Activated T-cell treated with anti-CD3 and anti-CD28 coated beads, Interleukin-2, amount 50 U/mL, for 24 hours (primary cell): ENCODE measurements around the gene CEACAM1.
"Not testable (repeated sequence)": the region's sequence is repeated elsewhere in the genome, so short reads cannot be mapped to it uniquely, and the experiment has no call there.

Experiments used
- DNase-seq: peaks from one replicate; pipeline ENCODE4 v3.0.0-alpha.2; 2020
- H3K27ac Mint-ChIP-seq: 2 replicates; pipeline ENCODE4 v1.8.0; 2020; ENCODE audit warnings: mild to moderate bottlenecking, mixed read lengths
- H3K27me3 Mint-ChIP-seq: 2 replicates; pipeline ENCODE4 v1.8.0; 2020; ENCODE audit warnings: mixed read lengths
- H3K36me3 Mint-ChIP-seq: 2 replicates; pipeline ENCODE4 v1.8.0; 2020; ENCODE audit warnings: low read depth, mixed read lengths
- H3K4me1 Mint-ChIP-seq: 2 replicates; pipeline ENCODE4 v1.8.0; 2020; ENCODE audit warnings: low read depth, mixed read lengths
- H3K4me3 Mint-ChIP-seq: 2 replicates; pipeline ENCODE4 v1.8.0; 2020; ENCODE audit warnings: mild to moderate bottlenecking, moderate library complexity, mixed read lengths
- H3K9me3 Mint-ChIP-seq: 2 replicates; pipeline ENCODE4 v1.8.0; 2020; ENCODE audit warnings: mixed read lengths

CEACAM1 gene

DNA sequence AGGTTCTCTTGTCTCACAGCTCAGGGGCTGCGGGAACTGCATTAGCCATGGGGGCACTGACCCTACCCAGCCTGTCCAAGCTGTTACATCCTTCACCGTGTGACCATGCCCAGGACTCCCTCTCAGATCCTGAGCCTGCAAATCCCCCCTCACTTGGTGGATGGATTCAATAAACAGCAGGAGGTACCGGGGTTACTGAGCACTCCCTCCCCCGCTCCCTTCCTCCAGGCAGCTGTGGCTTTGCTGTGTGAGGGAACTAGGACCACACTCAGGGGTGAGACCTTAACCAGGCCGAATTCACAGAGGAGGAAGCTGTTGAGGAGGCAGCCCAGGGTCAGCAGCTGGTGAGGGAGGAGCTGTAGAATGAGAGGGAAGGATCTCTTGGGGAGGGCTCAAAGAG is 27.0 kb upstream of the CEACAM1 start:
- Mint-ChIP-seq H3K36me3 (no peaks in the 10 kb centered on the region), H3K4me1 (no peaks in the 10 kb centered on the region), H3K27me3 (peaks cover 30% of the 10 kb centered on the region), H3K9me3 (no peaks in the 10 kb centered on the region), H3K27ac (no peak overlapping the region), H3K4me3 (no peak overlapping the region)
- DNase-seq = no peak

DNA sequence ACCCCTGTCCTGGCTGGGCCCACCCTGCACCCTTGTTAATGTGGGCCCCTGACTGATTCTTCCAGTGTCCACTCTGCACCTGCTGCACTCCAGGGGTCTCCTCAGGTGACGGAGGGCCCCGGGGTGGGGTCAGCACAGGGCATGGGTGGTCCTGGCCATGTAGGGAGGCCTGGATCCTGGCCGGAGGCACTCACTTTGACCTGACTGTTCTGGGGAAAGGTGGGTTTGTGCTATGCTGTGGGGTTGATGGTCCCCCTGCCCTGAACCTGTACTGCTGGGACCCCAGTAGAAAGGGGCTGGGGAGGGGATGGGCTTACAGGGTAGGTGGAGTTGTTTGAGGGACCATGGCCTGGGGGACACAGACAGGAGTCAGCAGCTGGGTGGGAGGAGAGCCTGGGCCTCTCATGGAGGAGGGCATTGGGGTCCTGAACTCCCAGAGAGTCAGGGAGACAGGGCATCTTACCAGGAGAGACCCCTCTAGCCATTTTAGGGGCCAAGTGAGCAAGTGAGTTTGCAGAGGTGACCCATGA is 25.8 kb upstream of the CEACAM1 start:
- Mint-ChIP-seq H3K4me3 (no peak overlapping the region), H3K9me3 (peaks cover 5% of the 10 kb centered on the region), H3K36me3 (no peaks in the 10 kb centered on the region), H3K27ac (no peak overlapping the region), H3K4me1 (no peaks in the 10 kb centered on the region), H3K27me3 (peaks cover 31% of the 10 kb centered on the region)
- no peak for DNase-seq

DNA sequence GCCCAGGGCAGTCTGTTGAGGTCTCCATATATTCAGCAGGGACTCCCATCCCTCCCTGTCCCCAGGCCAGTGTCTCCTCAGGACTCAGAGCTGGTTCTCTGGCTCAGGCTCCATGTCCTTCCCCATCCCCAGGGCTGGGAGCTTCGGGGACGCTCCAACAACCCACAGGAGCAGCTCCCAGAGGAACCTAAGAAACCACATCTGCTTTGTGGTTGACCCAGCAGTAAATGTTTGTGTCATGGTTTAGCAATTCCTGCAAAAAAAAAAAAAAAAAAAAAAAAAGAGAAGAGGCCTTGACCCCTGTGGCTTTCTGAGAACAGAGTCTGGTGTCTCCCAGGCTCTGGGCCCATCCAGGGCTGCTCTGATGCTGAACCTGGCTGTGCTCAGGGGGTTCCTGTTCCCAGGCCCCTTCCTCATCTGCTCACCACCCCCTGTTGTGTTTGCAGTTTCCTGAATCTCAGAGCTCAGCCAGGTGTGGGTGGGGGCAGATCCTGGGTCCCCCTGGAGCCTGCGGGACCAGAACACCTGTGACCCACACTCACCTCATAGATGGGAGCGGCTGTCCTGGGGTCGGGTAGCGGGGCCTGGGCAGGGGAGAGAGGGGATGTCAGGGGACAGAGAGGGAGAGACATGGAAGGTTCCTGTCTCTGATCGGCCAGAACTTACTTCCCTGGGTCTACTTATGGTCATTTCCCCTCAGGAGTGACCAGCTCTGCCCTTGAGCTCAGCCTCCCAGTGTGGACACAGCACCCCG is 25.2 kb upstream of the CEACAM1 start:
- DNase-seq = no peak
- peaks cover 33% of the 10 kb centered on the region for H3K27me3 Mint-ChIP-seq
- no peak overlapping the region for H3K4me3 Mint-ChIP-seq
- no peaks in the 10 kb centered on the region for H3K36me3 Mint-ChIP-seq
- no peak overlapping the region for H3K27ac Mint-ChIP-seq
- H3K9me3 Mint-ChIP-seq = peaks cover 10% of the 10 kb centered on the region
- H3K4me1 Mint-ChIP-seq = no peaks in the 10 kb centered on the region

DNA sequence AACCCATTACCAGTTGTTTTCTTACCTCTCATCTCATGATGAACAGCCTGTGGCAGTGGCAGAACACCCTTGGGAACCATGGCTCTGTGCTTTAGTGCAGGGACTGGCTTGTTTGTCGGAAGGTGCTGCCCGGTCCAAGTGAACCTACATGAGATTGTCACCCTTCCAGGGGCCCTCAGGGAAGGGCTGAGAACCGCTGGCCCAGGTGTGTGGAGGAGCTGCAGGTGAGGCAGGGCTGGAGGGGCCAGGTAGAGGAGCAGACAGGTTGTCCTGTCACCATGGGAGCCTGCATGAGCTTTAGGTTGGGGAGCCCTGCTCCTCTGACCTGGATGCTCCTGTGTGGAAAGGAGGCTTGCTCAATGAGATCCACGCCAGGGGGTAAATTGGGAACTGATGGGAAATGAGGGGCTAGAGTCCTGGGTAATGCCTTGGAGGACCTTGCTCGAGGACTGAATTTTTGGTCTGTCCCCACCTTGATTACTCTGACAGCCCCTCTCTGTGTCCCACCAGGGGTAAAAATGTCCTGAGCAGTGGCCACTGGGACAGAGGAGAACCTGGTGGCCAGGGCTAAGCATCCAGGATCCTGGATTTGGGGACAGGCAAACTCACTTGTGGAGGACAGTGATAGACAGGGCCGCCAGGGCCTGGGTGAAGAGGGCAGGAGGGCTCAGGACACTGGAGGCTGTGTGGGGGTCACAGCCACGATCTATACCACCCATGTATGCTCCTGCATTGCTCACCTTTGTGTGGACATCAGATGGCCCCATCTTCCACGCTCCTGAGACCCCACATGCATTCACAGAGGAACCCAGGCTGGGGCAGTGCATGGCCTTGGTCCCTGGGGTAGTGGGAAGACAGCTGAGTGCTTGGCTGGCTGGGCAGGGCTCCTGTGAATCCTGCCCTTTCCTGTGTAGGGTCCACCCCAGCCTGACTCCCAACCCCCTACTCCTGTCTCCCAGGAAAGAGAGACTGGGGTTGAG is 24.1 kb upstream of the CEACAM1 start:
- Mint-ChIP-seq H3K9me3 (peaks cover 10% of the 10 kb centered on the region), H3K4me3 (no peak overlapping the region), H3K27me3 (peaks cover 33% of the 10 kb centered on the region), H3K27ac (no peak overlapping the region), H3K4me1 (no peaks in the 10 kb centered on the region), H3K36me3 (no peaks in the 10 kb centered on the region)
- no peak for DNase-seq

DNA sequence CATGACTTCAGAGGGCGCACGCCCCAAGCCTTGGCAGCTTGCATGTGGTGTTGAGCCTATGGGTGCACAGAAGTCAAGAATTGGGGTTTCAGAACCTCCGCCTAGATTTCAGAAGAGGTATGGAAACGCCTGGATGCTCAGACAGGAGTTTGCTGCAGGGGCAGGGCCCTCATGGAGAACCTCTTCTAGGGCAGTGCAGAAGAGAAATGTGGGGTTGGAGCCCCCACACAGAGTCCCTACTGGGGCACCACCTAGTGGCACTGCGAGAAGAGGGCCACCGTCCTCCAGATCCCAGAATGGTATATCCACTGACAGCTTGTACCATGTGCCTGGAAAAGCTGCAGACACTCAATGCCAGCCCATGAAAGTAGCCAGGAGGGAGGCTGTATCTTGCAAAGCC is 22.2 kb upstream of the CEACAM1 start:
- not testable (repeated sequence) for H3K4me3 Mint-ChIP-seq, DNase-seq, H3K36me3 Mint-ChIP-seq, H3K27ac Mint-ChIP-seq, H3K4me1 Mint-ChIP-seq
- Mint-ChIP-seq H3K27me3 (peaks cover 22% of the 10 kb centered on the region), H3K9me3 (peaks cover 10% of the 10 kb centered on the region)

DNA sequence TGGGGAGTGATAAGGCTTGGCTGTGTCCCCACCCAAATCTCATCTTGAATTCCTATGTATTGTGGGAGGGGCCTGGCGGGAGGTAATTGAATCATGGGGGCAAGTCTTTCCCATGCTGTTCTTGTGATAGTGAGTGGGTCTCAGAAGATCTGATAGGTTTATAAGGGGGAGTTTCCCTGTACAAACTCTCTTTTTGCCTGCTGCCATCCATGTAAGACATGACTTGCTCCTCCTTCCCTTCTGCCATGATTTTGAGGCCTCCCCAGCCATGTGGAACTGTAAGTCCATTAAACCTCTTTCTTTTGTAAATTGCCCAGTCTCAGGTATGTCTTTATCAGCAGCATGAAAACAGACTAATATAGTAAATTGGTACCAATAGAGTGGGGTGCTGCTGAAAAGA is 20.8 kb upstream of the CEACAM1 start:
- peaks cover 10% of the 10 kb centered on the region for H3K9me3 Mint-ChIP-seq
- not testable (repeated sequence) for H3K4me3 Mint-ChIP-seq, H3K27me3 Mint-ChIP-seq, H3K27ac Mint-ChIP-seq, H3K4me1 Mint-ChIP-seq, H3K36me3 Mint-ChIP-seq, DNase-seq

DNA sequence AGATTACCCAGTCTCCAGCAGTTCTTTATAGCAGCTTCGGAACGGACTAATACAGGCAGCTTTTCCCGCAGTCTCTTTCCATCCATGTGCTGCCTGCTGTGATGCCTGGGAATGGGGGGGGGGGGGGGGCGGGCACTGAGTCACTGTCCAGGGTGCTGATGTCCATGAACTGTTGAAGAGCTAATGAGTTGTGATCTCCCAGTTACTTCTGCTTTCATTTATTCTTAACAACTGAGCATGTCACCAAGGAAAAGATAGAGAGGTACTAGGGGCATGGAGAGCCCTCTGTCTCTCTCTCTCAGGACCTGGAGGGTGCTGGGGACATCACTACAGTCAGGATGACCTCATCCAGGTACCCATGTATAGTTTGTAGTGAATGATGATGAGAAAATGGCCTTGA is 20.3 kb upstream of the CEACAM1 start:
- Mint-ChIP-seq H3K9me3 (peaks cover 10% of the 10 kb centered on the region), H3K27ac (no peak overlapping the region), H3K4me3 (no peak overlapping the region), H3K27me3 (peaks cover 6% of the 10 kb centered on the region), H3K36me3 (no peaks in the 10 kb centered on the region), H3K4me1 (no peaks in the 10 kb centered on the region)
- DNase-seq = no peak

DNA sequence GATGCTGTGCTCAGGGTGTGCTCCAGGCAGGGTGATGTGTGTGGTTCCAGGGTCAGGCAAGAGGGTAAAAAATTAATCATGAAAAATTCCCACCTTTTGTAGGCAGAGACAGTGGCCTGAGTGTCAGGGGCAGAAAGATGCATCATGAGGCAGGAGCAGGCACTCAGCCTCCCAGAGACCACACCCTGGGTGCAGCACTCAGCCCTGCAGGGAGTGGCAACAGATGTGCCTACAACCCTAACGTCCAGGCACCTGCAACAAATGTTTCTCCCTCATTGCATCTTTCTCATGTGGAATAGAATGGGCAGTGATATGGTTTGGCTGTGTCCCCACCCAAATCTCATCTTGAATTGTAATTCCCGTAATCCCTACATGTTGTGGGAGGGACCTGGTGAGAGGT is 19.6 kb upstream of the CEACAM1 start:
- peaks cover 10% of the 10 kb centered on the region for H3K9me3 Mint-ChIP-seq
- no peak overlapping the region for H3K27ac Mint-ChIP-seq
- no peak overlapping the region for H3K4me3 Mint-ChIP-seq
- no peaks in the 10 kb centered on the region for H3K36me3 Mint-ChIP-seq
- no peak for DNase-seq
- peaks cover 6% of the 10 kb centered on the region for H3K27me3 Mint-ChIP-seq
- H3K4me1 Mint-ChIP-seq = no peaks in the 10 kb centered on the region

DNA sequence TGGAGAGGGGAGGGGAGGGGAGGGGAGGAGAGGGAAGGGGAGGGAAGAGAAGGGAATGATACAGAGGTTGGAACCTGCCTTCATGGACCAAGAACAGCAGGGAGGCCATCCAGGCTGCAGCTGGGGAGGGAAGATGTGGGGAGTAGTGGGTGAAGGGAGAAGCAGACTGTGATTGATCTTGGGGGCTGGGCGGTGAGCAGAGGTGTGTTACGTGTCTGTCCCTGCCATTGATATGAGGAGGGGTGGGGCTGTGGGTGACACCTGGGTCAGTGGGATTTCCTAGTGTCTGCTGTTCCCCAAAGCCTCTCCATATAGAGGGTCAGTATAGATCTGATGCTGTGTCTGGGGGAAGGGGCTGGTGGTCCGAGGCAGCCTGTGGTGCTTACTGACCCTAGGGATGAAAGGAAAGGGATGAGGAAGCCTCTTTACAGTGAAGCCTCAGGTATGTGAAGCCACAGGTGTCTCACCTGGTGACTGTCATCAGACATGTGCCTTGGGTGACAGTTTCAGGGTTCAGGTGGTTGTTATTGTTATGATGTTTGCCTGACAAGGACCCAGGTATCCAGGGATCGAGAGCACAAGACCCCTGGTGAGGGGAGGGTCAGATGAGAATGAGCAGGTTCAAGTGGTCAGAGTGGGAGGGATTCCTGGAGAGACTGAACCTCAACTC is 18.7 kb upstream of the CEACAM1 start:
- no peak overlapping the region for H3K4me3 Mint-ChIP-seq
- peaks cover 6% of the 10 kb centered on the region for H3K27me3 Mint-ChIP-seq
- no peaks in the 10 kb centered on the region for H3K4me1 Mint-ChIP-seq
- no peak for DNase-seq
- no peaks in the 10 kb centered on the region for H3K36me3 Mint-ChIP-seq
- H3K9me3 Mint-ChIP-seq = peaks cover 10% of the 10 kb centered on the region
- H3K27ac Mint-ChIP-seq = no peak overlapping the region

DNA sequence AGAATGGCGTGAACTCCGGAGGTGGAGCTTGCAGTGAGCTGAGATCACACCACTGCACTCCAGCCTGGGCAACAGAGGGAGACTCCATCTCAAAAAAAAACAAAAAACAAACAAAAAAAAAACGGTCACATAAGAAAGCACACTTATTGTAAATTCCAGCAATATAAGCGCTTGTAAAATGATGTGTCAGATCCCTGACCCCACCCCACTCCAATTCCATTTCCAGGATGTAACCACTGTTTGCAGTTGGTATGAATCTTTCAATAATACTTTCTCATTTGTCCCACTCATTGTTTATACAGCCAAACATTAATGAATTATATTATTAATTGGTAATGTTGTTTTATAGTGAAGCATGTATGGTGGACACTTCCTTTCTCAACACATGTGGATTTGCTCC is 15.9 kb upstream of the CEACAM1 start:
- Mint-ChIP-seq H3K4me3 (no peak overlapping the region), H3K27me3 (peaks cover 5% of the 10 kb centered on the region), H3K9me3 (peaks cover 6% of the 10 kb centered on the region), H3K36me3 (no peaks in the 10 kb centered on the region), H3K4me1 (no peaks in the 10 kb centered on the region), H3K27ac (no peak overlapping the region)
- DNase-seq = no peak

DNA sequence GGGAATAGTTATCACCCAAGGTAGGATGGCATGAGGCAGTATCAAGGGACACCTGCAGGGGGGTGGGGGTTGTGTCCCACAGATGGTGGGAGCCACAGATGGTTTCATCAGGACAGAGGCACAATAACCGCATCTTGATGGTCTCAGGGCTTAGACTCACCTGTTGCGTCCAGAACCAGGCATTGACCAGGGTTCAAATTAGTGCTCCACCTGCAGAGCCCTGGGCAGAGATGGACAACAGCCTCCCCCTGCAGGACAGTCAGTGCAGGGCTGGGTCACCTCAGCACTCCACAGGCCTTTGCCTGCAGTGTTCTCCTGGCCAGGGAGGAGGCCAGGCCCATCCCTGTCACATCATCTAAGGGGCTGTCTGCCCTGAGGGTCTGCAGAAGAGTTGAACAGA is 14.5 kb upstream of the CEACAM1 start:
- Mint-ChIP-seq H3K9me3 (no peaks in the 10 kb centered on the region), H3K36me3 (no peaks in the 10 kb centered on the region), H3K27me3 (peaks cover 2% of the 10 kb centered on the region), H3K4me3 (no peak overlapping the region), H3K27ac (no peak overlapping the region), H3K4me1 (no peaks in the 10 kb centered on the region)
- no peak for DNase-seq

DNA sequence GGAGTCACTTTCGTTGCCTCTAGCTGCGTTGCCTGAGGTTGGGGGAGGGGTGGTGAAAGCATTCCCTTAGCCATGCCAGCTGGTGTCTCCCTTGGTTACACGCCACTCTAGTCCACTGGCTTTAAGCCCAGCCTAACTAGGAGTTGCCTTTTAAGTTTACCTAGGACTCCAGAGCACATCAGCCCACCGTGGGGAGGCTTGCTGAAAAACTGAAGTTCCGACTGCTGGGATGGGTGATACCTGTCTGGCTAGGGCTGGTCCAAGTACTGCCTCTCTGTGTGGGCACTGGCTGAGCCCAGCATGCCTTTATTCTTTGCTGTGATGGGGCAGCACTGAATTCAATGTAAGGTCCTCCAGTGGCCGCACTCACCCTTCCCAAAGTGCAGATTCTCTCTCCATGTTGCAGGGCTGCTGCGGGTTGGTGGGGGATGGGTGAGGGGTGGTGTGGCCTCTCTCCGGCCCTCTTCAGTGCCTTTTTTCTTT is 11.8 kb upstream of the CEACAM1 start:
- Mint-ChIP-seq H3K4me3 (no peak overlapping the region), H3K27ac (no peak overlapping the region), H3K4me1 (no peaks in the 10 kb centered on the region), H3K9me3 (no peaks in the 10 kb centered on the region), H3K36me3 (no peaks in the 10 kb centered on the region), H3K27me3 (no peaks in the 10 kb centered on the region)
- DNase-seq = no peak

DNA sequence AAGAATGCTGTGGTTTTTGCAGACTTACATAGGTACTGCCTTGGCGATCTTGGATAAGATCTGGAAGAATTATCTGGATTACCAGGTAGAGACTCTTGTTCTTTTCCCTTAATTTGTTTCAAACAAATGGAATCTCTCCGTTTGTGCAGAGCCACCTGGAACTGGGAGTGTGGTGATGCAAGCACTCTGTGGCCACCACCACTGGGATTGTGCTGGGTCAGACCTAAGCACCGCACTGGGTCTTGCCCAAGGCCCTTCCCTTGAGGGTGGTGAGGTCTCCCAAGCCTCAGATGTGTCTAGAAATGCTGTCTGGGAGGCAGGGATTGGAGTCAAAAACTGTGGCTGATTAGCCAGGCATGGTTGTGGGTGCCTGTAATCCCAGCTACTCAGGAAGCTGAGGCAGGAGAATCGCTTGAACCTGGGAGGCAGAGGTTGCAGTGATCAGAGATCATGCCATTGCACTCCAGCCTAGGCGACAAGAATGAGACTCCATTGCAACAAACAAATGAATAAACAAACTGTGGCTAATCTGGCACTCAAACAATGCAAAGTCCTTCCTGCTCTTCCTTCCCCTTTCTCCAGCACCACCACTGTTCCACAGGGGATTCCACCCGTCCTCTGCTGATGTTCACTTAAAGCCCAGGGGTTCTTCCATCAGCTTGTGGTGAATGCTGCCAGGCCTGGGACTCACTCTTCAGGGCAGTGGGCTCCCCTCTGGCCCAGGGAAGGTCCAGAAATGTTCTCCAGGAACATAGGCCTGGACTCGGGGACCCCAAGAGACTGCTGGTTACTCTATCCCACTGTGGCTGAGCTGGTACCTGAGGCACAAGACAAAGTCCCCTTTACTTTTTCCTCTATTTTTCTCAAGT is 10.8 kb upstream of the CEACAM1 start:
- H3K27ac Mint-ChIP-seq = no peak overlapping the region
- no peaks in the 10 kb centered on the region for H3K4me1 Mint-ChIP-seq
- DNase-seq = no peak
- H3K9me3 Mint-ChIP-seq = no peaks in the 10 kb centered on the region
- H3K27me3 Mint-ChIP-seq = no peaks in the 10 kb centered on the region
- H3K4me3 Mint-ChIP-seq = no peak overlapping the region
- no peaks in the 10 kb centered on the region for H3K36me3 Mint-ChIP-seq

DNA sequence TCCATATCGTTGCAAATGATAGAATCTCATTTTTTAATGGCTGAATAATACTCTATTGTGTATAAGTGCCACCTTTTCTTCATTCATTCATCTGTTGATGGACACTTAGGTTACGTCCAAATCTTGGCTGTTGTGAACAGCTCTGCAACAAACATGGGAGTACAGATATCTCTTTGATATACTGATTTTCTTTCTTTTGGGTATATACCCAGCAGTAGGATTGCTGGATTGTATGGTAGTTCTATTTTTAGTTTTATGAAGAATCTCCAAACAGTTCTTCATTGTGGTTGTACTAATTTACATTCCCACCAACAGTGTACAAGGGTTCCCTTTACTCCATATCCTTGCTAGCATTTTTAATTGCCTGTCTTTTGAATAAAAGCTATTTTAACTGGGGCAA is 7.0 kb upstream of the CEACAM1 start:
- not testable (repeated sequence) for H3K27ac Mint-ChIP-seq, H3K36me3 Mint-ChIP-seq, H3K4me1 Mint-ChIP-seq, H3K9me3 Mint-ChIP-seq, DNase-seq, H3K27me3 Mint-ChIP-seq, H3K4me3 Mint-ChIP-seq
